GM23248 (cell line): ENCODE results near the gene HPDL.
"Not testable (repeated sequence)": the region's sequence is repeated elsewhere in the genome, so short reads cannot be mapped to it uniquely, and the experiment has no call there.

ENCODE experiments used
- EZH2 ChIP-seq: fragments of 200-600 bp; sonication (generic); IDR thresholded peaks from 2 replicates; pipeline ENCODE4 v1.6.1; 2018; ENCODE audit warnings: antibody characterized with exemption, mild to moderate bottlenecking; ENCODE audit not compliant: insufficient read depth, poor library complexity, severe bottlenecking
- EZH2phosphoT487 ChIP-seq: fragments of 200-600 bp; sonication (generic); IDR thresholded peaks from 2 replicates; pipeline ENCODE4 v1.6.1; 2018; ENCODE audit warnings: antibody characterized with exemption, moderate library complexity, mild to moderate bottlenecking, low read depth; ENCODE audit not compliant: insufficient read depth

DNA sequence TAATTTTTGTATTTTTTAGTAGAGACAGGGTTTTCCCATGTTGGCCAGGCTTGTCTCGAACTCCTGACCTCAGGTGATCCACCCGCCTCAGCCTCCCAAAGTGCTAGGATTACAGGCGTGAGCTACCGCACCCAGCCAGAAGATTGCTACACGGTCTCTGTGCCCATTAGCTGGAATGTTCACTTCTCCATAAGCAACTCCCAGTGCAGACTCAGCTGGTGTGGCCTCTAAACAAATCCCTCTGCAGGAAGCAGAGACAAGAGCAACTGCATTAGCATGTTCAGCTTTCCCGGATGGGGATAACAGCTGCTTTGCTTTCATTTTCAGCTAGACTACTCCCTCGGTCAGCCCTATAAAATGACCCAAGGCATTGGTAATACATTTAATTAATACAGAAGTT lies 34.3 kb downstream of the HPDL start:
- TF ChIP-seq EZH2, EZH2phosphoT487: not testable (repeated sequence)
